Activated CD8-positive, alpha-beta T cell treated with anti-CD3 and anti-CD28 coated beads for 36 hours (primary cell): Measurements from ENCODE around the gene GNB1L. TPM values are rescaled to one million over a fixed set of nuclear protein-coding genes. Genes with fewer than 3 reads are reported as not detected.
A peak's percentile ranks its signal among the peaks of the same experiment; 100 is the strongest.

Experiments used
- ATAC-seq: fragments of 200-7000 bp; cut with Tn5 transposase; one replicate; pipeline ENCODE4 v1.10.0; 2021; ENCODE audit warnings: mild to moderate bottlenecking, moderate library complexity
- CTCF ChIA-PET: fragments of 350-600 bp; sonication (Branson Sonifier 250); formaldehyde crosslinking; loops from one replicate; lab custom pipeline; 2021; ENCODE audit warnings: antibody characterized with exemption; lab: Charles Lee
- POLR2A ChIA-PET: fragments of 350-600 bp; sonication (Branson Sonifier 250); formaldehyde crosslinking; loops from one replicate; lab custom pipeline; 2021; ENCODE audit warnings: antibody characterized with exemption; lab: Charles Lee
- DNase-seq: peaks from one replicate; pipeline ENCODE4 v3.0.0-alpha.2; 2020
- H3K27ac Mint-ChIP-seq: one replicate; pipeline ENCODE4 v1.8.0; 2021; ENCODE audit warnings: mild to moderate bottlenecking, mixed read lengths
- H3K27me3 Mint-ChIP-seq: one replicate; pipeline ENCODE4 v1.8.0; 2021; ENCODE audit warnings: mixed read lengths
- H3K36me3 Mint-ChIP-seq: one replicate; pipeline ENCODE4 v1.8.0; 2021; ENCODE audit warnings: low read depth, mixed read lengths
- H3K4me1 Mint-ChIP-seq: one replicate; pipeline ENCODE4 v1.8.0; 2021; ENCODE audit warnings: low read depth, mixed read lengths
- H3K4me3 Mint-ChIP-seq: one replicate; pipeline ENCODE4 v1.8.0; 2021; ENCODE audit warnings: mild to moderate bottlenecking, moderate library complexity, mixed read lengths
- H3K9me3 Mint-ChIP-seq: one replicate; pipeline ENCODE4 v1.8.0; 2021; ENCODE audit warnings: mixed read lengths
- intact Hi-C: fragments of 100-400 bp; cut with micrococcal nuclease; formaldehyde crosslinking; loops from one replicate; pipeline ENCODE4 v1.10.0; 2022
- total RNA-seq, 2 experiments: library from RNA; stranded (reverse); gene quantifications; one replicate each; pipeline ENCODE4 v1.2.3, GENCODE V29; 2021
- TF ChIP-seq, protein P1 (sequence below): fragments of 200-600 bp; IDR thresholded peaks from one replicate; pipeline ENCODE4 v1.8.0; 2022; ENCODE audit warnings: antibody characterized with exemption, mild to moderate bottlenecking

The GNB1L gene
- total RNA-seq, 2 experiments from 2014 or later = 16.2 to 17.4 TPM

DNA sequence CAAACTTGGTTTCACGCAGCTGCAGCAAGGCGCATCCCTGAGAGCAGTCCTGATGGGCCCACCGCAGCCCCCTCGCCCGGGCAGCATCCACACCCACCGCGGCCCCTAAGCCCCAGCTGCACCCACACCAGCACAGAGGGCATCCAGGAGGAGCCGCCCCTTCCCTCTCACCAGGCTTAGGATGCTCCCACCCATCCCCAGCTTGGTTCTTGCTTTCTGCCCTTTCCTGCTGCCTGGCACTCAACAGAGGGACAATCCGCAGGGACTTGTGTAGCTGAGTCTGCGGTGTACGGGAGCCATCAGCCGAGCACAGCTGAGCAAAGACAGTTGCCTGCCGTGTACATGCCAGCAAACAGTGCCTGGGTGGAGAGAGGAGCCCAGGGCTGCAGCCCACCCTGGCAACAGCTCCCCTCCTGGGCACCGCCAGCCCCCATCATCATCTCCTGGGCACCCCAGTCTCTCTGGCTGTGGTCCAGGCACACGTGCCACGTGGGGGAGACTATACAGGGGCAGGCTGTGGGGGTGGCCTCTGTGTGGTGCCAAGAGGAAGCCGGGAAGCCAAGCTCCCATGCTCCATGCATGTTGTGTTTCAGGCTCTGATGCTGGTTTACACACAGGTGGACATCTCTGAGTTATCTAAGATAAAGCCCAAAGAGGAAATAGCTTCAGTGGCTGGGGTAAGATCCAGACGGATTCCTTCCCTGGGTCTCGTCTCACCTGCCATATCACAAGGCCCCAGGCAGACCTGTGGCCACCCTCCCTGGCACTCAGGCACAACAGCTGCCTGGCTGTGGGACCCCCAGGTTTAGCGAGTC is 36.0 kb upstream of the GNB1L start:
- Mint-ChIP-seq H3K27me3 (no peaks in the 10 kb centered on the region), H3K9me3 (no peaks in the 10 kb centered on the region), H3K4me1 (peaks cover 80% of the 10 kb centered on the region), H3K36me3 (peaks cover 13% of the 10 kb centered on the region), H3K27ac (peak overlapping the region; percentile 97), H3K4me3 (peak overlapping the region; percentile 73)
- TF ChIP-seq, protein P1, sequence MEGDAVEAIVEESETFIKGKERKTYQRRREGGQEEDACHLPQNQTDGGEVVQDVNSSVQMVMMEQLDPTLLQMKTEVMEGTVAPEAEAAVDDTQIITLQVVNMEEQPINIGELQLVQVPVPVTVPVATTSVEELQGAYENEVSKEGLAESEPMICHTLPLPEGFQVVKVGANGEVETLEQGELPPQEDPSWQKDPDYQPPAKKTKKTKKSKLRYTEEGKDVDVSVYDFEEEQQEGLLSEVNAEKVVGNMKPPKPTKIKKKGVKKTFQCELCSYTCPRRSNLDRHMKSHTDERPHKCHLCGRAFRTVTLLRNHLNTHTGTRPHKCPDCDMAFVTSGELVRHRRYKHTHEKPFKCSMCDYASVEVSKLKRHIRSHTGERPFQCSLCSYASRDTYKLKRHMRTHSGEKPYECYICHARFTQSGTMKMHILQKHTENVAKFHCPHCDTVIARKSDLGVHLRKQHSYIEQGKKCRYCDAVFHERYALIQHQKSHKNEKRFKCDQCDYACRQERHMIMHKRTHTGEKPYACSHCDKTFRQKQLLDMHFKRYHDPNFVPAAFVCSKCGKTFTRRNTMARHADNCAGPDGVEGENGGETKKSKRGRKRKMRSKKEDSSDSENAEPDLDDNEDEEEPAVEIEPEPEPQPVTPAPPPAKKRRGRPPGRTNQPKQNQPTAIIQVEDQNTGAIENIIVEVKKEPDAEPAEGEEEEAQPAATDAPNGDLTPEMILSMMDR = no peak
- DNase-seq (peak; percentile 35), ATAC-seq (no peak)
- POLR2A ChIA-PET = interaction anchor here (0.6 to 8.8 kb wide), 9 partner anchors 14 to 160 kb away, joined by 3 to 96 read pairs (median 3); partner anchors contain the start of genes COMT, GNB1L, RTL10 and TXNRD2
- CTCF ChIA-PET = interaction anchor here (0.9 to 2.5 kb wide), 10 partner anchors 10 to 160 kb away, joined by 3 to 11 read pairs (median 4); partner anchors contain the start of genes GNB1L and RTL10
- intact Hi-C loops = loop anchor here (5.0 kb wide), 1 partner anchor 33 kb away; no protein-coding TSS in a partner anchor

DNA sequence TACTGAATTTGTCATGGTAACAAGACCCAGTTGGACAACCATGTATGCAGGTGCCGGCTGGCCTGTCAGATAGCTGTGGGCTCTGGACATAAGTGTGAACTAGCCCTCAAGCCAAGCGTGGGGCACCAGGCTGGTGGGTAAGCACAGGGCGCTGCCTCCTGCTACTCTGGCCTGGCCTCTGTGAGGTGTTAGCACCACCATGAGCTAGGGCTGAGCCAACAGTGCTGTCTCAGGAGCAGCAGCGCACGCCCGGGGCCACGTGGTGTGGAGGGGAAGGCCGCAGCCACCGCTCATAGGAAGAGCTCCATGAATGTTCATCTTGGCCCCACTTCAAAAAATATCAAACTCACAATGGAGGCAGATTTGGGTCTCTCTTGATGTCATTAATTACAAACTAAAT is 35.3 kb upstream of the GNB1L start:
- POLR2A ChIA-PET = interaction anchor here (0.6 to 8.8 kb wide), 7 partner anchors 13 to 131 kb away, joined by 3 to 96 read pairs (median 3); partner anchors contain the start of genes COMT, GNB1L, RTL10 and TXNRD2
- peak; percentile 72 for DNase-seq
- Mint-ChIP-seq H3K27ac (peak overlapping the region; percentile 97), H3K9me3 (no peaks in the 10 kb centered on the region), H3K4me3 (peak overlapping the region; percentile 13), H3K36me3 (peaks cover 11% of the 10 kb centered on the region), H3K27me3 (no peaks in the 10 kb centered on the region), H3K4me1 (peaks cover 77% of the 10 kb centered on the region)
- intact Hi-C loops = loop anchor here (5.0 kb wide), 1 partner anchor 33 kb away; no protein-coding TSS in a partner anchor
- CTCF ChIA-PET = interaction anchor here (1.0 to 1.5 kb wide), 5 partner anchors 11 to 57 kb away, joined by 3 to 6 read pairs (median 3); no protein-coding TSS in a partner anchor
- no peak for ATAC-seq
- TF ChIP-seq, protein P1 = no peak

DNA sequence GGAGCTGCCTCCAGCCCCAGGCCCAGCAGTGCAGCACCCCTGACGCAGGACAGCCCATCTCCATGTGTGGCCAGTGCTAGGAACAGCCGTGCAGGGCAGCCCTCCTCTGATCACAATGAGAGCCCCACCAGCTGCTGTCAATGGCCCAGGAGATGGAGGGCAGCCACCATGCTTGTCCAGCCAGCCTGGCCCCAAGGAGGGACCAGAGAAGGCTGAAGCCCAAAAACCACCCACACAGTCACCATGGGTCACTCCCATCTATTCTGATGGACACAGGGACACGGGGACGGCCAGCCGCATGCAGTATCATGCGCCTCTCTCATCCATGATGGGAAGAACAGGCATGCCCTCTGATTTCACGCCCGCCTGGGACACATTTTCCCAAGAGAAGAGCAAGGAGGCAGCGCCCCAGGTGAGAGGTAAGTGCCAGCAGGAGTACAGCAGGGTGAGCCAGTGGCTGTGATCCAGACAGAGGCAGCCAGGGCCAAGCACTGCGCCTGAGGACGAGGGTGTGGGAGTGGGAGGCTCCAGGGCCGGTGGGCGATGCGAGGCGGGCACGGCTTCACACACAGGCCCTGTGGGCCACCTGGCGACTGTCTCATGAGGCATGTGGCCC is 33.6 kb upstream of the GNB1L start:
- H3K4me1 Mint-ChIP-seq = peaks cover 63% of the 10 kb centered on the region
- CTCF ChIA-PET = interaction anchor here (0.7 kb wide), 1 partner anchor 22 kb away, joined by 3 read pairs; no protein-coding TSS in a partner anchor
- DNase-seq = no peak
- no peaks in the 10 kb centered on the region for H3K9me3 Mint-ChIP-seq
- no peak overlapping the region for H3K4me3 Mint-ChIP-seq
- peaks cover 3% of the 10 kb centered on the region for H3K36me3 Mint-ChIP-seq
- POLR2A ChIA-PET = interaction anchor here (8.8 kb wide), 1 partner anchor 33 kb away, joined by 96 read pairs; the partner anchor contains the start of genes GNB1L and RTL10
- TF ChIP-seq, protein P1 = no peak
- ATAC-seq = no peak
- intact Hi-C loops = no loop called here
- no peaks in the 10 kb centered on the region for H3K27me3 Mint-ChIP-seq
- no peak overlapping the region for H3K27ac Mint-ChIP-seq

DNA sequence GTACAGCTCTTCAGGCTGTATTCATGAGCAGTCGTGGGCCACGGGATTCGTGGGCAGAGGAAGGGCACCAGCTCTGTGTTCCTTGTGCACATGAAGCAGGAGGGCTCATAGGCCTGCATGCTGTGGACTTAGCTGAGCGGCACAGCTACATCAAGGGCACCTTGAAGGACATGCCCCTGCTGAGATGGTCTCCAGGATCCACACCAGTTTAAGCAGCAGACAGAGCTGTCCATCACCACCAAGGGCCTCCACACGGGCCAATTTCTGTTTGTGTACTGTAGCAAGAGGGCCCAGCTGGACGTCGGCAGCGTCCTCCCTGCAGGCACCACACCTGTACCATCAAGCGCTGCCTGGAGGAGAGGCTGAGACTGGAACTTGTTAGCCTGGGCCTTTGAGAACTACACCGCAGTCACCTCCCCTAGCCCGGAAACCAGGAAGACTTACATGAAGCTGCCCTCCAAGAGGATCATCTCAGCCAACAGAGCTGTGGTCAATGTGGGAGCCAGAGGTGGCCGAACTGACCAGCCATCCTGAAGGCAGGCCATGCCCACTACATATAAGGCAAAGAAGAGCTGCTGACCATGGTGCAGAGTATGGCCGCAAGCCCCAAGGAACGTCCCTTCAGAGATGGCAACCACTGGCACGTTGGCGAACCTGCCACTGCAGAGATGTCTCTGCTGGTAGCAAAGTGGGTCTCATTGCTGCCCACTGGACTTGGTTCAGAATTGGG is 32.7 kb upstream of the GNB1L start:
- peak overlapping the region; percentile 82 for H3K27ac Mint-ChIP-seq
- intact Hi-C loops = no loop called here
- ChIA-PET POLR2A (interaction anchor here (0.9 to 8.8 kb wide), 6 partner anchors 9 to 37 kb away, joined by 3 to 96 read pairs (median 4); partner anchors contain the start of genes GNB1L and RTL10), CTCF (interaction anchor here (0.8 to 4.6 kb wide), 6 partner anchors 9 to 156 kb away, joined by 3 to 26 read pairs (median 6); no protein-coding TSS in a partner anchor)
- no peak overlapping the region for H3K4me3 Mint-ChIP-seq
- no peaks in the 10 kb centered on the region for H3K27me3 Mint-ChIP-seq
- ATAC-seq (no peak), DNase-seq (no peak)
- H3K4me1 Mint-ChIP-seq = peaks cover 55% of the 10 kb centered on the region
- TF ChIP-seq, protein P1 = no peak
- H3K9me3 Mint-ChIP-seq = no peaks in the 10 kb centered on the region
- H3K36me3 Mint-ChIP-seq = peaks cover 3% of the 10 kb centered on the region
